ENCODE results near the gene HOXD9.

The HOXD9 gene

DNA sequence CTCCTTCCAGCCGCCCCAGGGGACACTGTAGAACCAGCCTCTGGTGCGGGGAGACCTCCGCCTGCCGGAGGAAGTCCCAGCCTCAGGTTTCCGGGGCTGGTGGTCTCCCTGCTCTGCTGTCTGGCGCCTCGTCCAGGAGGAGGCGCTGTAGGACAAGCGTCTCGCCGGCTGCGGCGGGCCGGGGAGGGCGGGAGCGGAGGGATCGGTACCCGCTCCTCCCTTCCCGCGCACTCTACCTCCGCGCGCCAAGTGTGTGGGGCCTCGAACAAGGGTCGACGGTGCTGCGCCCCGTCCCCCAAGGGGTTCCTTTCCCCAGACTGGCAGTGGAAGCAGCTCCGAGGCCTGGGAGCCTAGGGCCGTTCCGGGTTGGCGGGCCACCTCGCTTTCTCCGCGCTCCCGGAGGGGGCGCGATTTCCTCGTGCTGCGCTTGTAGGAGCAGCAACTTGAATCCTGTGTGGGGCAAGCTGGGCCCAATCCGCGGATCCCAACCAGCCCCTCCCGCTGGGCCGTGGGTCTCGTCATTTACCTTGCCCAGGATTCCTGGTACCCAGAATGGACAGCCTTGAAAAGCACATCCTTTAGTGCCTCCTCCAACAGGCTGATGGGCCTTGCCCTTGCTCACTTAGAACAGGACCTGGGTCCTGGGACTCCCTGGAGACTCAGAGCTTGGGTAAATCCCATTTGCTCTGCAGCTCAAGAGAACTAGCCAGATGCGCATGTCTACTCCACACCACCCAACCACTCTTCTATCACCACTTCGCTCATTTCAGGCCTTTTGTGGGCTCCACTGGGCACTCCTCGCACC is 18.2 kb downstream of the HOXD9 start:
- DNase-seq: no peak

DNA sequence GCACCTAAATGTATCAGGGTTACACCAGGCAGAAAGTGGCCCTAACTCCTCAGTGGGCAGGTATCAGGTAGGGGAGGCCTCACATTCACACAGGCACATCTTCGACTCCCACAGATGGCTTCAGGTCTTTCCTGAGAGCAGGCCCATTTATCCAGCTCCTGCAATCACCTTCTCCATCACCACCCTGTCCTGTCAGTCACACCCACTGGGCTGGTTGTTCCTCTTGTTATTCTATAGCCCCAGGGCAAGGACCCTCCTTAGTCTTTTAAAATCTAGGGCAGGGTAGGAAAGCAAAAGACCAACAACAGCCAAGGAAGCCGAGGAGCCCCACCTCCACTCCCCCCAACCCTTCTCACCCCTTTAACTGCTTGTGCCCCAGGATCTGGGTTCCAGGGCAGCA is 19.8 kb downstream of the HOXD9 start:
- no peak for DNase-seq

DNA sequence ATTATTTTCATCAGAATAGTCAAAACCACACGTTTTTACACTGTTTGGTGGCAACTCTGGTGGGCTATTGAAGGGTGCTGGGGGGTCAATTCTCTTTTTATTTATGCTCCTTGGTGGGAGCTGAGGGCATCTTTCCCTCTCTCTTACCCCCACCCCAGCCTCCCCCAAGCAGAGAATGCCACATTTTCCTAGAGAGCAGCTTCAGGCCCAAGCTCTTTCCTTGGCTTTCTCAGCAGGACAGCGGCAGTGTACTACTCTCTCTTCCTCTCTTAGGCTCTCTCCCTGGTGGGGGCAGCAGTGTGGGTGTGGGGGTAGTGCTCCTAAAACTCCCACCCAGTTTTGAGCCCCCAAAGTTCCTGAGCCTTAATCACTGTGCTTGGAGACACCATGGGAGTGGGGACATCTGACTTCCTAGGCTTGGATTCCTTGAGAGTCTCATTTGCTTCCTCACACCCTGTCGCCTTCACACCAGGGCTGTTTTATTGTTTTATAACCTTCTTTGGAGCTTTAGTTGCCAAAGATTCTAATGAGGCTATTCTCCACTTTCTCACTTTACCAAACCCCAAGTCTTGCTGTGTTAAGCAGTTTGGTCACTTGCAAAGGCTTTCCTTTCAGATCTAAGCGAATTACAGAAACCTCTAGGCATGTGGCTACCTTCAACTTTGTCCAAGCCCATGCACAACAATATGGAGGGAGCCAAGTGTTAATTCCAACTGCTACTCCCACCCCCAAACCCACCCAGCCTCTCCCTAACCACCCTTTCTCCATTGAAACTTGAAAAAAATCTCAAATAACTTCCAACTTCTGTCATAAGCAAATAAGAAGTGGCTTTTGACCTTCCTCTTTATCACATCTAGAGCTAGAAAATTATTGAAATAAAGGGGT is 22.8 kb downstream of the HOXD9 start:
- DNase-seq: no peak

DNA sequence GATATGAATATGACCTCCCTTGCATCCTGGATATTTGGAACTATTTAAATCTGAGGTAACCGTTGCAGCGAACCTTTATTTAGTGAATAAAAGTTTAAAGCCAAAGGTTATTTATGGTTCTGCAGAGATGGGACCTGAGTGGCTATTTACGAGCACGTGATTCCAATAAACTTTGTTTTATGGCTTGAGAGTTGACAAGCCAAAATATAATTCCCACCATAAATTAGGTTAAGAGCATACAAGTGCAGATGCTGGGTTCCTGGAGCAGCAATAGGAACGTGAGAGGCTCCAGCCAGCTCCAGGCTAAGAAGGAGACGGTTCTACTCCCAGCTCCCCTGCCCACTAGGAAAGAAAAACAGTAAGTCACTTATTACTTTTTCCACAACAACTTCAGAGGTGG is 23.6 kb downstream of the HOXD9 start:
- no peak for DNase-seq

- DNase-seq: no peak
Observed at GRCh38 chr2:176146645-176147044, 24.1 kb downstream of the HOXD9 start.

GRCh38 chr2:176147210-176147799 is 24.8 kb downstream of the HOXD9 start:
- no peak for DNase-seq

DNA sequence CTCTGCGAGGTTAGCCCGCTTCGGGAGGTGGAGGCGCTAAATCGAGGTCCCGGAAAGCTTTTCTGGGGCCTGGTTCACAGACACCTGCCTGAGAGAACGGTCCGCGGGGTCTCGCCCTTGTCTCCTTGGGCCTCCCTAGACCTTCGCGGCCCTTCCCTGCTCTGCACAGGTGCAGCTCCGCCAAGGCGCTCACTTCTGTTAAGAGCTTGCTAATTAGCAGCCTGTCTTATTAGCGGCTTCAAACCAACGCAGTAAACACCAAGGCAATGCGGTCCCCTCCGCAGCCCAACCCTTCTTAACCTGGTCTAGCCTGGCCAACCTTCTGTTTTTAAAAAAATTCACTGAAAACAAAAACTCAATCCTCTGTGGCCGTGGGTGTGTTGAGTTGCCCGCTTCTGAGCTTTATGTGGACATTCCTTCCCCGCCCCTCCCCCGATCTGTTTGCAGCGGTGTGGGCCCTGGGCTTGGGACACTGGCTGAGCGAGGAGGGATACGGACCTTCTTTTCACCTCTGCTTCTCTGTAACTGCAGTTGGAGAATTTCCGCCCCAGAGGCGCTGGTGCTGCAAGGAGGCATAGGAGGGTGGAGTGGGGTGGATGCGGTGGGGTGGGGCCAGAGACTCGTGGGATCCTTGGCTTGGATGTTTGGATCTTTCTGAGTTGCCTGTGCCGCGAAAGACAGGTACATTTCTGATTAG is 25.4 kb downstream of the HOXD9 start:
- DNase-seq: no peak

DNA sequence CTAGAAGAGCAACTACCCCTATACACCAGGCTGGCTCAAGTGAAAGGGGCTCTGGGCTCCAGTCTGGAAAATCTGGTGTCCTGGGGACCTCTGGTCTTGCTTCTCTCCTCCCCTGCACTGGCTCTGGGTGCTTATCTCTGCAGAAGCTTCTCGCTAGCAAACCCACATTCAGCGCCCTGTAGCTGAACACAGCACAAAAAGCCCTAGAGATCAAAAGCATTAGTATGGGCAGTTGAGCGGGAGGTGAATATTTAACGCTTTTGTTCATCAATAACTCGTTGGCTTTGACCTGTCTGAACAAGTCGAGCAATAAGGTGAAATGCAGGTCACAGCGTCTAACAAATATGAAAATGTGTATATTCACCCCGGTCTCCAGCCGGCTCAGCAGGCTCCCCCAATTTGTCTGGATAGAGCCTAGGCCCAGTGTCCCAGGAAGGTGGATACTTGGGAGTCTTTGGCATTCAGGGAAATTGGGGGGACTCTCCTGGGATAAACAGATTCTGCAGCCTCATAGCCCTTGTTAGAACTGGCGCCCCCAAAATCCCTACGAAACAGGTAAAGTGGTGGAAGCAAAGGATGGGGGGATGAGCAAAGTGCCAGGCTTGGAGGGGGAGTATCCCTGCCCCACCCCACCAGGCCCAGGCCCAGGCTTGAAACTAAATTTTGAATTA is 26.4 kb downstream of the HOXD9 start:
- no peak for DNase-seq

DNA sequence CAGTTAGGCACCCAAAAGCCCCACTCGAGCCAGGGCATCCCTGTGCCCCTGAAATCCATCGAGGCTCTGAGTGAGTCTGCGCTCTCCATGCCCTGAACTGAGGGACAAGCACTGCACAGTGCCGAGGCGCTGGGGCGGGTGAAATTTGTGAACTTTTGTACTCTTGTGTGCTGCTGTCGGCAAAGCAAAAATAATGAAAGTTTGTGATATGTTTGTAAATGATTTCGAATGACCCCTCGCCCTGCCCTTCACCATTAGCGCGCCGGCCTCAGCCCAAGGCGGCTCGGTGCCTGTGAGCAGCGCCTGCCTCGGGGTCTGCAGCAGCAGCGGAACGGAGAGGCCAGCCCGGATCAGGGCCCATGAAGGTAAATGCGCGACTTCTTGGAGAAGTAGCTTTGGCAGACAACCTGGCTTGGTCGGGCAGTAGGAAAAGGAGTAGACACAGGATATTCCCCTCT is 27.0 kb downstream of the HOXD9 start:
- DNase-seq: no peak

- no peak for DNase-seq
Observed at GRCh38 chr2:176149939-176150583, 27.5 kb downstream of the HOXD9 start.

GRCh38 chr2:176150584-176151441 is 28.3 kb downstream of the HOXD9 start:
- DNase-seq: no peak

DNA sequence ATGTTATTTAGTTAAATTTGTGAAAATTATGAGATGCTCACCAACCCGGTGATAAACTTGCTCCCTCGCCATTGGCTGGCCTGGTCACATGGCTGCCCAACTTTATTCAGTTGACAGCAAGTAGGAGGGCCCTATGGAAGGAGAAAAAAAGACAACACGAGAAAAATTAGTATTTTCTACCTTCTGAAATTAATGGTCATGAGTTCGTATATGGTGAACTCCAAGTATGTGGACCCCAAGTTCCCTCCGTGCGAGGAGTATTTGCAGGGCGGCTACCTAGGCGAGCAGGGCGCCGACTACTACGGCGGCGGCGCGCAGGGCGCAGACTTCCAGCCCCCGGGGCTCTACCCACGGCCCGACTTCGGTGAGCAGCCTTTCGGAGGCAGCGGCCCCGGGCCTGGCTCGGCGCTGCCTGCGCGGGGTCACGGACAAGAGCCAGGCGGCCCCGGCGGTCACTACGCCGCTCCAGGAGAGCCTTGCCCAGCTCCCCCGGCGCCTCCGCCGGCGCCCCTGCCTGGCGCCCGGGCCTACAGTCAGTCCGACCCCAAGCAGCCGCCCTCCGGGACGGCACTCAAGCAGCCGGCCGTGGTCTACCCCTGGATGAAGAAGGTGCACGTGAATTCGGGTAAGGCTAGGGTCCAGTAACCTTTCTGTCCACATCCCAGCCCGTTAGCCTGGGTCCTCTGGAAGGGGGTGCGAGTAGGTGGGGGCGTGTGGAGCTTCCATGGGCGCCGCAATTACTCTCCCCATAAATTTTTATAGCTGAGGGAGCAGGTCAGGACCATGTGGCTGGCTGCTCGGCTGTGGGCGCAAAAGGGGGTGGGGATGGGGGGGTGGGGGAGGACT is 29.1 kb downstream of the HOXD9 start, which contains the start of gene HOXD4:
Gene HOXD4, plus strand, starts transcription at position 109 of the 846 bp plus-strand sequence. Its CDS starts 84 bp downstream, at position 193.
- DNase-seq: no peak

DNA sequence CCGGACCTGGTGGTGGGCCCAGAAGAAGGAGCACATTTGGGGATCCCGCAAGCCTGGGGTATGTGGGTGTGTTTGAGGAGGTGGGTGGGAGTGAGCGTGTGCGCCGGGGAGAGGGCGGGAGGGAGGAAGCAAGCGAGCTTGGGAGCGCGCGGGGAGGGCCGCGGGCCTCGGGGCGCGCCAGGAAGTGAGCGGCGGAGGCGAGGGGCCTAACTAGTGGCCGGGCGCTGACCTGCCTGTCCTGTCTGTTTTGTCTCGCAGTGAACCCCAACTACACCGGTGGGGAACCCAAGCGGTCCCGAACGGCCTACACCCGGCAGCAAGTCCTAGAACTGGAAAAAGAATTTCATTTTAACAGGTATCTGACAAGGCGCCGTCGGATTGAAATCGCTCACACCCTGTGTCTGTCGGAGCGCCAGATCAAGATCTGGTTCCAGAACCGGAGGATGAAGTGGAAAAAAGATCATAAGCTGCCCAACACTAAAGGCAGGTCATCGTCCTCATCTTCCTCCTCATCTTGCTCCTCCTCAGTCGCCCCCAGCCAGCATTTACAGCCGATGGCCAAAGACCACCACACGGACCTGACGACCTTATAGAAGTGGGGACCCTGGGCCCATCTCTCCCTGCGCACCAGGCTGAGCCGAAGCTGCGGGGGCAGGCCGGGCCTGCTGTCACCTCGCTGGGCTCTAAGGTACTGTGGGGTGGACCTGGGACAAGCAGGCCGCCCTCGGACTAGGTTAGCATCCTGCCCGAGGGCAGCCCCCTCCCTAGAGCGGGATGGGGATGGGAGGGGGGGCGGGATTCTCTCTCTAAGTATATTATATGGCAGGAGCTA is 30.0 kb downstream of the HOXD9 start:
- no peak for DNase-seq

DNA sequence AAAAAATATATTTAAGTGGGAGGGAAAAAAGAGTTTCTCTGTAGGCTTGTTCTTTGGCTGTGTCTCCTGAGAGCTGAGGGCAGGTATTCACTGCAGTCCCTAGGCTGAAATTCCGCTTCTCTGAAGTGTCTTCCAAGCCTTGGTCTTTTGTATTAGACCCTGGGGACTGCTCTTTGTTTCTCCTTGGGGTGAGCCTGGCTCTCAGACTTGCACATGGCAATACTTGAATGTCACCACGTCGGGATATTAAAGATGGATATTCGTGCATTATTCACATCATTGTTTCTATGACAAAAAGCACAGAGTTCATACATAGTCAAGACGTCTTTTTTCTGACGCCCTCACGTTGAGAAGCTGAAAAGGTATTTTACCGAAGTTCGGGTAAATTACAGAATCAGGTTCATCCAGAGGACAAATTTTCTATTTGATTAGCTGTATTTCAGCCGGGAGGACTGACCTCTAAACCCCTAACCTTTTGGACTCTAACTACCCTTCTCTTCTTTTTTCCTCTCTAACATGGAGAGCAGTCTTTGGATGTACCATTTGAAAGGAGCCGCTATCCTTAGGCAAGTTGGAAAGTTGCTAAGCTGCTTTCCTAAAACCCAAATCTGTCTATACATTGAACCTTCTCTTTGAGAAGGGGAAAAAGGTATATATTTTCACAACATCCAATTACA is 32.2 kb downstream of the HOXD9 start:
- DNase-seq: no peak

DNA sequence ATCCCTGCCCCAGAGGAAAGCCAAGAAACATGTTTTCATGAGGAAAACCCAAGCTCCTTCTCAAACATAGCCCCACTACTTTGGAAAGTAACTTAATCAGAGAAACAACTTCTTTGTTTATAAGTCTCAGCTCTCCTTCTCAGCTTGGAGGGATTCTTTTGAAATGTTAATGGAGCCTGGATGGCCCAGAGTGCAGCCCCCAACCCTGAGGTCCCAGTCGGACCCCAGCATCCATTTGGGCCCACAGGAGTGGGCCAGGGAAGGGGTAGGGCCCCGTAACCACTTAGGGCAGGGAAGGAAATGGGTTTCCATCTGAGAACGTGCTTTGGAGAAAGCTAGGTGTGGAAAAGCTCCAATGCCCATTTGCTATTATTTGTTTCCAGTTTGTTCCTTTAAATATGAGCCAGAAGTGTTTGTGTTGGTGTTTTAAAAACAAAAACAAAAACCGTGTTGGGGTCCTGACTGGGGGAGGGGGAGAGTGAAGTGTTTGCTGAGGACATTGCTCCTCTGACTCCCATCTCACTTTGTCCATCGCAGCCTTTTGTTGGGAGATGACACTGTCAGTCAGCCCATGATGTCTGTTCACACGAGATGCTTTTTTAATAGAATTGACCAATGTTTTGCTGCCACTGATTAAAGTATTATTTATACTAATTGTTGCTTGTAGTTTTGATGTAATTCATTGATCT is 33.0 kb downstream of the HOXD9 start:
- no peak for DNase-seq

- no peak for DNase-seq
Observed at GRCh38 chr2:176156301-176156806, 33.8 kb downstream of the HOXD9 start.

GRCh38 chr2:176156807-176157498 is 34.4 kb downstream of the HOXD9 start, which contains the start of gene HOXD3:
HOXD3 (plus strand) TSS chr2:176157307; CDS start chr2:176169115, 11,808 bp downstream.
- DNase-seq: no peak

Measured in amniotic stem cell (primary cell).